HG03175 (cell line): Measurements from ENCODE around the gene UVRAG.
"Not testable (repeated sequence)": the region's sequence is repeated elsewhere in the genome, so short reads cannot be mapped to it uniquely, and the experiment has no call there.

Experiments used
- ATAC-seq: cut with Tn5 transposase; IDR thresholded peaks from one replicate; pipeline ENCODE4 v1.9.1; 2021; ENCODE audit warnings: mild to moderate bottlenecking, moderate library complexity; ENCODE audit not compliant: unreplicated experiment

The UVRAG gene

GRCh38 chr11:76048763-76049162, 233.8 kb downstream of the UVRAG start:
- ATAC-seq: no peak

GRCh38 chr11:76049511-76049910, 234.5 kb downstream of the UVRAG start:
- no peak for ATAC-seq

- no peak for ATAC-seq
Measured at GRCh38 chr11:76051937-76052336, 236.9 kb downstream of the UVRAG start.

- no peak for ATAC-seq
Measured at GRCh38 chr11:76054330-76054729, 239.3 kb downstream of the UVRAG start.

GRCh38 chr11:76056876-76057275, 241.9 kb downstream of the UVRAG start:
- ATAC-seq: no peak

- ATAC-seq: not testable (repeated sequence)
Measured at GRCh38 chr11:76060475-76061036, 245.5 kb downstream of the UVRAG start.

DNA sequence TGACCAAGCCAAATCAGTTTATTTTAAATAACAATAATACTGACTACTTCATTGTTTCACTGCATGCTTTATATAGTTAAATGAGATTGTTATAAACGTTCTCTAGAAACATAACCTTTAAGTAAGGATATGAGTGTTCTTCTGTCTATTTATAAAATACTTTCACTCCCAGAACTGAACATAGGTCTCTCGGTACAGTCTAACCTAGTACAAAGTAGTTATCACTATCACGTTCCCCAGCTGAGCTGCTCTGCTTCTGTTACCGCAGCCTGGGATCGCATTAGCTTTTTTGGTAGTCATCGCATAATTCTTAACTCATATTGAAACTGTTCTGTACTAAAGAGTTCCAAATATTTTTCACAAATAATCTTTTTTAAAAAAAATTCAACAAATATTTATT, 247.7 kb downstream of the UVRAG start:
- ATAC-seq: peak; percentile 97

DNA sequence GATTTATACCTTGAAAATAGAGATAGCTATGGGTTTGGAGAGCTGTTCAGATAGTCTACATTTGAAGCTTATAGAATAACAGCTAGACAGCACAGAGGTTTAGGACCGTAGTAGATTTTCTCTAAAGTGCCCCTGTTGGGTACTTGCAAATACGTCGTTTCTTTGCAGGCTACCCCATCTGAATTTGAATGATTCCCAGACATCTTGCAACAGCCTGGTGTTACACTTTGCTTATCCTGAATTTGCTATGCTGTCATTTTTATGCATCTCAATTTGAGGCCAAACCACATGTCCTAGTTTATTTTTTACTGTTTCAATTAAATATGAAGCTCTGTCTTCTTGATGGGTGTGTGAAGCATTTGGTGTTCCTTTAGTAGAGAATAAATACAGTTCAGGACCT, 249.2 kb downstream of the UVRAG start:
- ATAC-seq: no peak

GRCh38 chr11:76067099-76067498, 252.1 kb downstream of the UVRAG start:
- no peak for ATAC-seq

DNA sequence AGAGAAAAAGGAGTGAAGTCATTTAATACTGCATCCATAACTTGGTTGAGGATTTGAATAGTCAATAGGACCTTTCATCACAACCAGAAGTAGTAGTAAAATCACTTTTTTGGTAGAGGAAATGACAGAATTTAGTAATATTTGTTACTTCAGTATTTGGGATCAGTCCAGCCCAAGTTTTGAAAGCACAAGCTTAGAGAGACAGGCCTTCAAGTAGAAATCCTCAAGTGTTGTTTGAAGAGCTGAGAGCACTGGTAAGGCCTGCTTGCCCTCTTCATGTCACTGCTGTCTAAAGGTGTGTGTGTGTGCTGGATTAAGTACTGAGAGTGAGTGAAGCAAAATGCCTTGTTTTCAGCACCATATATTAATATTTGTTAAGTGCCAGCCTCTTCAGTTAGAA, 254.0 kb downstream of the UVRAG start:
- ATAC-seq: no peak

DNA sequence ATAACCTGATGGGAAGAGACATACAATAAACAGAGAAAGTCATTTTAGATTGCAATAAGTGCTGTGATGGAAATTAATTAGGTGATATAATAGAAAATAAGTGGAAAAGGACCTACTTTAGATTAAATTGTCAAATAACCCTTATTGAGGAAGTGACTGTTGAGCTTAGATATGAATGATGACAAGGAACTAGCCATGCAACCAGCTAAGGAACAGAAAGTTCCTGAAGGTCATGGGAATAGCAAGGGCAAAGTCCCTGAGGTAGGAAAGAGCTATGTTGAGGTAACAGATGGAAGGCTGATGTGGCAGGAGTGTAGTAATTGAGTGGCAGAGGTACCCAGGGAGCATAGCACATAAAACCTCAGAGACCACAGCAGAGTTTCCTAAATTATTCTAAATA, 256.1 kb downstream of the UVRAG start:
- no peak for ATAC-seq

DNA sequence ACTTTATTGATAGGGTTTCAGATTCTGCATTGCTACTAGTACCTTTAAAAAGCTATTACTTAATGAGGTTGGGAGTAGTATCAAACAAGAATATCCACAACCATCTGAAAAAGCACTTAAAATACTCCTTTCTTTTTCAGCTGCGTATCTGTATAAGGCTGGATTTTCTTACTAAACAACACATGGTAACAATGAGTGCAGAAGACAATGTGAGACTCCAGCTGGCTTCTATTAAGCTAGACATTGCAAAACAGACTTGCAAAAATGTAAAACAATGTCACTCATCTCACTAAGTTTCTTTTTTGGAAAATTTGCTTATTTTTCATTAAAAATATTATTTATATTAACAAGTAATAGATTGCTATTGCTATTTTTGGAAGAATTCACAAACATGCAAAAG, 258.7 kb downstream of the UVRAG start:
- no peak for ATAC-seq

DNA sequence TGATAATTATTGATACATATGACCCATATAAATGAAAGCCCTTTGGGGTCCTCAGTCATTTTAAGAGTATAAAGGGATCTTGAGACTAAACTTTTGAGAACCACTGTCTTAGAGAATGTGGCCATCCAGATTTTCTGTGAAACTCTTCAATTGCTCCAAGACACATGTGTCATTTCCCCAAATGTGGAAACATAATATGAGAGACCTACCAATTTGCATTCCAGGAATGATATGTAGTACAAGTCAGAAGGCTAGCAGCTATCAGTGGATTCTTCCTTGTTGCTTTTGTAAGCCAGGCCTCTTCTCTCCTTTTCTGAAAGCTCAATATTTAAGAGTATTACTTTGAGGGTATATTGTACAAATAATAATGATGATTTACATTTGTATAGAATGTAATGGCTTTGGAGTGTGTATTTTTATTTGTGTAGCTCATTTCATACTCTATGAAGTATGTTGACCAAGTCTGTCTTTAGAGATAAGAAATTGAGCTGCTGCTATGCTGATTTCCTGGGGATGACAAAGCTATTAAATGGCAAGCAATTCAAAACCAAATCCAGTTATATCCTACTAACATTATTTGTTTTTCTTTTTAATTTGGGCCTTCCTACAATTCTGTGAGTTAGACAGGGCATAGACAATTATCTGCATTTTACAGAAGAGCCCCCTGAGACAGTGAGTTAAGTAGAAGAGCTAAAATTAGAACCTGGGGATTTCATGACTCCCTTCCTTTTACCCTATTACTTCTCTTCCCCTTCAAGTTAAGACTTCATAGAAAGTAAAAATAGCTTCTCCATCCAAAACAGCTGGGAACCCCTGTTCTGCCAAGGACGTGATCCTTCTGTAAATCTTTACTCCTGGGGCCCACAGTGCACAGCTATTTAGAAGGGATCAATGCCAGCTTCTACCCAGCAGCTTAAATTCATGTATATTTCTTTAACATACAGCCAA, 259.4 kb downstream of the UVRAG start:
- ATAC-seq: no peak

GRCh38 chr11:76075716-76076115, 260.7 kb downstream of the UVRAG start:
- ATAC-seq: no peak

GRCh38 chr11:76076253-76076652, 261.2 kb downstream of the UVRAG start:
- ATAC-seq: not testable (repeated sequence)

DNA sequence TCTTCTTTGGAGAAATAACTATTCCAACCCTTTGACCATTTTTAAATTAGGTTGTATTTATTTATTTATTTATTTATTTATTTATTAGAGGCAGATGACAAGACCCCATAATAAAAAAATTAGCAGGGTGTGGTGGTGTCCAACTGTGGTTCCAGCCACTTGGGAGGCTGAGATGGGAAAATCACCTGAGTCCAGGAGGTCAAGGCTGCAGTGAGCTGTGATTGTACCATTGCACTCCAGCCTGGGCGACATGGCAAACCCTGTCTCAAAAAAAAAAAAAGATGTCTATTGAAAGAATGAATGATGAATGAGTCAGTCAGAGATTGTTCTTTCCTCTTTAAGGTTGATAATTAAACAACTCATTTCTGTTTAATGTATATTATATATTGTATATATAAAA, 261.7 kb downstream of the UVRAG start:
- ATAC-seq: no peak

GRCh38 chr11:76077575-76078150, 262.7 kb downstream of the UVRAG start:
- no peak for ATAC-seq

GRCh38 chr11:76081084-76081483, 266.1 kb downstream of the UVRAG start:
- not testable (repeated sequence) for ATAC-seq

- no peak for ATAC-seq
Measured at GRCh38 chr11:76083563-76084451, 268.8 kb downstream of the UVRAG start.

DNA sequence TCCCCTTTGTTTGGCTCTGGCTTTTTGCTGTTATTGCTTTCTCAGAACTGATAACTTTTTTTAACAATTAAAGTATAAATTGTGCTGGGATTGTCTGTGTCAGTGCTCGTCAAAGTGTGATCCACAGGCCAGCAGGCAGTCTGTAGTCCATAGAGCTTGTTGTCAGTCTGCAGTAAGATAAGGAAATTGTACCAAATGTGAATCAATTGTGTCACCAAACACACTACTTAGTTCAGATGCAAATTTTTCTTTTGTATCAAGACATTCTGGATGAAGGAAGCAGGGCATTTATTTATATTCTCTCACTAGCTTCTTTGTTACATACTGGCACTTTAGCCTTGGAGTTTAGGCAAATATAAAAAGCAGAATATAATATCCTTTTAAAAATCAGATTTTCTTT, 270.3 kb downstream of the UVRAG start:
- ATAC-seq: no peak
